Measurements from ENCODE around the gene VAMP1. TPM values are rescaled to one million over a fixed set of nuclear protein-coding genes. Genes with fewer than 3 reads are reported as not detected.
"Not testable (repeated sequence)": the region's sequence is repeated elsewhere in the genome, so short reads cannot be mapped to it uniquely, and the experiment has no call there.

The VAMP1 gene
- total RNA-seq, 1 donor from 2014 or later = 32.9 TPM

GRCh38 chr12:6430124-6430989 lies 40.1 kb downstream of the VAMP1 start:
- intact Hi-C loops (cut with micrococcal nuclease) = no loop called here
- peak overlapping the region; percentile 65 for H3K27ac Mint-ChIP-seq
- no peak for DNase-seq
- no peaks in the 10 kb centered on the region for H3K9me3 Mint-ChIP-seq
- no peak for ATAC-seq (ENCODE audit: low read depth)
- no peak for TF ChIP-seq CTCF (IDR thresholded peaks at IDR 0.05)
- H3K27me3 Mint-ChIP-seq = no peaks in the 10 kb centered on the region
- ChIA-PET CTCF (no interaction called here), POLR2A (no interaction called here)
- H3K4me3 Mint-ChIP-seq = peak overlapping the region; percentile 58
- H3K36me3 Mint-ChIP-seq (ENCODE audit: low read depth) = no peaks in the 10 kb centered on the region
- H3K4me1 Mint-ChIP-seq = peaks cover 72% of the 10 kb centered on the region

- ATAC-seq (ENCODE audit: low read depth) = no peak
- no peaks in the 10 kb centered on the region for H3K27me3 Mint-ChIP-seq
- no peaks in the 10 kb centered on the region for H3K9me3 Mint-ChIP-seq
- peak overlapping the region; percentile 53 for H3K4me3 Mint-ChIP-seq
- CTCF ChIA-PET = interaction anchor here (1.0 to 7.6 kb wide), 3 partner anchors 35 to 111 kb away, joined by 3 to 276 read pairs (median 111); partner anchors contain the start of gene VAMP1
- POLR2A ChIA-PET = interaction anchor here (0.7 to 8.6 kb wide), 9 partner anchors 10 to 464 kb away, joined by 4 to 200 read pairs (median 71); partner anchors contain the start of genes CD27, GAPDH, MRPL51 and TAPBPL
- DNase-seq = no peak
- H3K4me1 Mint-ChIP-seq = peaks cover 71% of the 10 kb centered on the region
- no peak for TF ChIP-seq CTCF (IDR thresholded peaks at IDR 0.05)
- H3K27ac Mint-ChIP-seq = peak overlapping the region; percentile 99
- intact Hi-C loops (cut with micrococcal nuclease) = loop anchor here (5.0 to 10.0 kb wide), 3 partner anchors 424 to 1546 kb away; partner anchors contain the start of genes CDCA3, PTPN6 and USP5
- no peaks in the 10 kb centered on the region for H3K36me3 Mint-ChIP-seq (ENCODE audit: low read depth)
Observed at GRCh38 chr12:6428326-6428725, 42.2 kb downstream of the VAMP1 start.

GRCh38 chr12:6427796-6428195 lies 42.7 kb downstream of the VAMP1 start:
- intact Hi-C loops (cut with micrococcal nuclease) = loop anchor here (1.0 to 10.0 kb wide), 8 partner anchors 16 to 1547 kb away; partner anchors contain the start of genes CDCA3, PTPN6, TAPBPL and USP5
- not testable (repeated sequence) for H3K36me3 Mint-ChIP-seq (ENCODE audit: low read depth); H3K27me3 Mint-ChIP-seq; H3K9me3 Mint-ChIP-seq; DNase-seq; ATAC-seq (ENCODE audit: low read depth)
- POLR2A ChIA-PET = interaction anchor here (0.7 to 8.6 kb wide), 12 partner anchors 7 to 464 kb away, joined by 4 to 200 read pairs (median 14); partner anchors contain the start of genes CD27, GAPDH, MRPL51 and TAPBPL
- peak overlapping the region; percentile 76 for H3K4me3 Mint-ChIP-seq
- peaks cover 68% of the 10 kb centered on the region for H3K4me1 Mint-ChIP-seq
- H3K27ac Mint-ChIP-seq = peak overlapping the region; percentile 99
- CTCF ChIA-PET = interaction anchor here (1.0 to 7.6 kb wide), 3 partner anchors 35 to 112 kb away, joined by 3 to 276 read pairs (median 111); partner anchors contain the start of gene VAMP1

GRCh38 chr12:6426882-6427671 lies 43.4 kb downstream of the VAMP1 start:
- TF ChIP-seq CTCF (IDR thresholded peaks at IDR 0.05) = no peak
- ChIA-PET POLR2A (interaction anchor here (0.9 to 8.6 kb wide), 12 partner anchors 8 to 141 kb away, joined by 3 to 200 read pairs (median 32); partner anchors contain the start of genes CD27, GAPDH, MRPL51 and NOP2), CTCF (interaction anchor here (1.3 to 7.6 kb wide), 5 partner anchors 17 to 112 kb away, joined by 5 to 276 read pairs (median 41); partner anchors contain the start of genes CD27 and VAMP1)
- H3K27ac Mint-ChIP-seq = peak overlapping the region; percentile 99
- H3K9me3 Mint-ChIP-seq = no peaks in the 10 kb centered on the region
- peak; percentile 68 for ATAC-seq (ENCODE audit: low read depth)
- no peaks in the 10 kb centered on the region for H3K27me3 Mint-ChIP-seq
- intact Hi-C loops (cut with micrococcal nuclease) = loop anchor here (1.0 to 10.0 kb wide), 9 partner anchors 16 to 1548 kb away; partner anchors contain the start of genes CDCA3, PTPN6, TAPBPL and USP5
- peak overlapping the region; percentile 76 for H3K4me3 Mint-ChIP-seq
- DNase-seq = peak; percentile 71
- peaks cover 65% of the 10 kb centered on the region for H3K4me1 Mint-ChIP-seq
- no peaks in the 10 kb centered on the region for H3K36me3 Mint-ChIP-seq (ENCODE audit: low read depth)
